GM19455 (cell line): ENCODE measurements around the gene ZBED4.

Source experiments
- ATAC-seq: cut with Tn5 transposase; IDR thresholded peaks from one replicate; pipeline ENCODE4 v1.9.1; 2021; ENCODE audit not compliant: unreplicated experiment

Gene ZBED4

DNA sequence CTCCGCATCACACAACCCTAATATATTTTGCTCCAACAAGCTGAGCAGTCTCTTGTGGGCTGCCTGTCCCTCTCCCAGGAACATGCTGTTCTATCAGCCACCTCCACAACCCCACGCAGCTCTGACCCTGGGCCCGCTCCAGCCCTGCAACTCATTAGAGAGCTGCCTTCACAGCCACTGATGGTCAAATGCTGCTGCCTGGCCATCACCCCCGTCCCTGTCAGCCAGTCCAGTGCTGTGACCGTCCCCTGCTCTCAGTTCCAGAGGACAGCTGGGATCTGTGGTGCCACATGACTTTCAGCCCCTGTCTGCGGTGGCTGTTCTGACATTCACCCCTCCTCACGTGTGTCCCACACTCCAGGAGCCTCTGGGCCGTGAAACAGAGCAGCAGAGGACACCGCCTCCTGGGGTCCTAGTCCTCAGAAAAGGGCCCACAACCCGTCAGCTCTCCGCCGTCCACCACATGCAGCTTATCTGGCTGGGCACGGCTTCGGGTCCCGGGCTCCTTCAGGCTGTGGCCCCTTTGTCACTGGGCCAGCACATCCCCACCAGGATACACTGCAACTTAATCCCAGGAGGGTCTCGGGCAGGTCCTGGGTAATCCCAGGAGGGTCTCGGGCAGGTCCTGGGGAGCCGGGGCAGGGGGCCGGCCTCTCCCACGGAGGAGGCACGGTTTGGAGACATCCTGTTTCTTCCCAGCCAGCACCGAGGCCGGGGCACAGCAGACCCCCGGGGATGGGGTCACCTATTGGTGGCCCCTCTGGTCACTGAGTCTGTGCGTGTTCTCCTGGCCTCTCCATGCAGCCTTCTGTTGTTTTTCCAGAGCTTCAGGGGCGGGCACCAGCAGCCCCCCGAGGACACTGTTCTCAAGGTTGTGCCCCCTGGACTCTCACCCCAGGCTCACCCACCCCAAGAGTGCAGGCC, 79.9 kb downstream of the ZBED4 start:
- ATAC-seq, result no peak

DNA sequence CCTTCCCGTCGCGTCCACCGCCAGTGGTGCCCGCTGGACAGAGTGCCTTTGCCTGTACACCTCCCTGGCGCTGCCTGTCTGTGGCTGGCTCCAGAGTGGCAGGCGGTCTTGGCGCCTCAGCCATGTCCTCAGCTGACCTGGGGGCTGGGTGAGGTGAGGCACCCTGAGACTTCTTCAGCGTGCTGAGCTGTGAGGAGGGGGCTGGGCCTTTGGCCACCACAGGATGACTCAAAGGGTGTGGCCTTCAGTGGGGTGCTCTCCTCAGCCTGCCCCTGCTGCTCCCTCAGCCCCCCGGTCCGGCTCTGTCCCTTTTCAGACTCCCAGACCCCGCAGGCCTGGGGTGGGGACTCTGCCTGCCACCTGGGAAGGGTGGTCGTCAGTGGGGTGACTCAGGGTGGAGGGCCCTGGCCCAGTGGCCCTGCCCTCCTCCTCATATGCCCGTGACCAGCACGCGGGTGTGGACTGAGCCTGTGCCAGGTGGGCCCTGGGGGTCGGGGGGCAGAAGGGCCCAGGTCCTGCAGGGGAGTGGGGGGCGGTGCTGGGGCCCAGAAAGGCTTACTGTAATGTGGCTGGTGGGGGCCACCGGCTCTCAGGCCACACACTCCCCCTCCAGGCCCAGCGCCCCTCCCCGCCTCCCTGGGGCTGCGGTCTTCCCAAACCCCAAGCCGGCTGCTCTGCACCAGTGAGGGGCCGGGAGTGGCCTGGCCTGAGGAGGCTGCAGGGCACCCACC, 80.7 kb downstream of the ZBED4 start:
- no peak for ATAC-seq

DNA sequence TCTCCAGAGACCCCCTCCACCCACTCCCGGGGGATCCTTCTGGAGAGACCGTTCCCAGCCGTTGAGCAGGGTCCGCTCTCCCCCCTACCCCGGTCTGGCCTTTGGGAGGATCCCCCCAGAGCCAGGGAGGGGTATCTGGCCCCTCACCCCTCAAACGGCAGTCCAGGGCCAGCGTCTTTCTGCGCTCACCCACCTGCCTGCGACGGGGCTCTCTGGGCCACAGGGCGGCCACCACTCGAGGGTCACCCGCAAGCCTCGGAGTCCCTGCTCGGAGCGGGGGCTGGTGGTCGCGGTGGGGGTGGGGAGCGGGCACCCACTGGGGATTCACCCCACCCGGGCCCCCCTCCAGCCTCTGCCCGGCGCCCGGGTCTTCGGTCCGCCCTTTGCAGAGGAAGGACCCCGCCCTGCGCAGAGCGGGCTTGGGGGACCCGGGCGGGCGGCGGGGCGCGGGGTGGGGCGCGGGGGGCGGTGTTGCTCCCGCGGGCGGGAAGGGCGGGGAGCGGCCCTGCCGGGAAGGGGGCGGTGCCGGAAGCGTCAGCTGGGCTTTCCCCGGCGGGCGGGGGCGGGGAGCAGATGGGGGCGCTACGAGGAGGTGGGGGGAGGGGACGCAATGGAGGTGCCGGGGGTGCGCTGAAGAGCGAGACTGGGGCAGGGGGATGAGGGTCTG, 81.4 kb downstream of the ZBED4 start:
- ATAC-seq, result no peak

DNA sequence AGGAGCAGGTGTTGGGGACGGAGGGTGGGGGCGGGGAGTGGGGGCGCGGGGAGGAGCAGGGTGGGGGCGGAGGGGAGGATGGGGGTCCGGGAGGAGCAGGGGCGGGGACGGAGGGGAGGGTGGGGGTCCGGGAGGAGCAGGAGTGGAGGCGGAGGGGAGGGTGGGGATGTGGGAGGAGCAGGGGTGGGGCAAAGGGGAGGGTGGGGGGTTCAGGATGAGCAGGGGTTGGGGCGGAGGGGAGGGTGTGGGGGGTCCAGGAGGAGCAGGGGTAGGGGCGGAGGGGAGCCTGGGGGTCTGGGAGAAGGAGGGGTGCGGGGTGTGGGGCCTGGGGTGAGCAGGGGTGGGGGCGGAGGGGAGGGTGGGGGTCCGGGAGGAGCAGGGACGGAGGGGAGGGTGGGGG, 81.9 kb downstream of the ZBED4 start:
- ATAC-seq, result no peak

DNA sequence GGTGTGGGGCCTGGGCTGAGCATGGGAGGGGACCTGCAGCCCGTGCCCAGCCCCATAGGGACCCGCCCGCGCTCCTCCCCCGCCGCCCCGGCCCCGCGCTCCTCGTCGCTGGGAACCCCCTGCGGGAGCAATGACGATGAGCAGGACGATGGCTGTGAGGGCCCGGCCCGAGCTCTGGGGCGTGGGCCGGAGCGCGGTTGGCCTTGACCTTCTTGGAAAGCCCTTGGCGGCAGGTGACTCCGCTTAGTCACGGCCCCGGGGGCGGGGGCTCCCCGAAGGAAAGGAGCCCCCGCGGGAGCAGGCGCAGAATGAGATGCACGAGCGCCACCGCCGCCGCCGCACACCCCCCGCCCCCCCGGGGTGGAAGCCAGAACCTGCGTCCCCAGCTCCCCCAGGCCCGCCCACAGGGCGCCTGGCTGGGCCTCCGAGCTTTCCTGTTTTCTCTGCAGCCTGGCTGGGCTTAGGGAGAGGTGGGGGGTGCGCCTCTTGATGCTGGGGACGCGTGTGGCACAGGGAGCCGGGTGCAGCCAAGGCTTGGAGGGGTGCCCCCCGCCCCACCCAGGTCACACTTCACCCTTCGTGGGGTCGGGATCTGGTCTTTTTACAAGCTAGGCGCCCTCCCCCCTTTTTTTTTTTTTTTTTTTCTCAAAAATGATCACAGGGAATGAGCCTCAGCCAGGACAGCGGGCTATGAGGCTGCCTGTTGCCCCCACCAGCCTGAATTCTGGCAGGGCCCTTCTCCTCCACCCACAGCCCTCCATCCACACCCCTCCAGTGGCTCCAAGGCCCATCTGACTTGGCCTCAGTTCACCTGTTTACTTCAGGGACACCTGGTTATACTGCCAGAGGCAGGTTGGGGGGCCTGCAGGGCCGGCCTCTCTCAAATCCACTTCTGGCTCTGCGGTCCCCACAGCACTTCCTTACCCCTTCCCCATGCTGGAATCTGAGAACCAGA, 82.7 kb downstream of the ZBED4 start:
- ATAC-seq, result peak; percentile 63

DNA sequence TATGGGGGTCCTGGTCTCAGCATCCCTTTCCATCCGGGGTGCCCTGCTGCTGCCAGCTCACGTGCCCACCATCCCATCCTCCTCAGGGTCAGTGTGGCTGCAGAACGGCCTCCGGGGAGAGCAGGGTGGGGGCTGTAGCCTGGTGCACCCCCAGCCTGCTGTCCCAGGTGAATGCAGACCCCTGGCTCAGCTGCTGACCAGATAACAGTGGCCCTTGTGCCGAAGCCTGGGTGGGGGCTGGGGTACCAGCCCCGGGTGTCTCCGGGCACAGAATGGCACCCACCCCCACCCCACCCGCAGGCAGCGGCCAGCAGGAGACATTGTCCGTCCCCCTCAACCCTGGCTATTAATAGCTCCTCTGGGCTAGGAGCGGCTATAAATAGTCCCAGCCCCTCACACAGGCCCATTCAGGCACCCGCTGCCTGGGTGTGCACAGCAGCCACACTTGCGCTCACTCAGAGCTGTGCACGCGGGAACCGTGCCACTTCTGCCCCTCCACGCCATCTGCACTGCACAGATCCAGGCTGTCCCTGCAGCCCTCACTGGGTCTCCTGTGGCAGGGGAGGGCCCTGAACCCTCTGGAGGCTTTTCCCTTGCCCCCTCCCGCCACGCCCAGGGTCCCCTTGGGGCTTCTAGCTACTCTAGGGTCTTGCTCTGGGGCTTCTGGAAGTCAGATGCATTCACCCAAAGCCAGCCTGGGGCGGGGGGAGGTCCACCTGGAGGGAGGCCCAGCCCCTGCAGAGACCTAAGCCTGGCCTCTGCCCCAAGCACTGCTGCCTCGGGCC, 83.5 kb downstream of the ZBED4 start:
- ATAC-seq, result no peak

DNA sequence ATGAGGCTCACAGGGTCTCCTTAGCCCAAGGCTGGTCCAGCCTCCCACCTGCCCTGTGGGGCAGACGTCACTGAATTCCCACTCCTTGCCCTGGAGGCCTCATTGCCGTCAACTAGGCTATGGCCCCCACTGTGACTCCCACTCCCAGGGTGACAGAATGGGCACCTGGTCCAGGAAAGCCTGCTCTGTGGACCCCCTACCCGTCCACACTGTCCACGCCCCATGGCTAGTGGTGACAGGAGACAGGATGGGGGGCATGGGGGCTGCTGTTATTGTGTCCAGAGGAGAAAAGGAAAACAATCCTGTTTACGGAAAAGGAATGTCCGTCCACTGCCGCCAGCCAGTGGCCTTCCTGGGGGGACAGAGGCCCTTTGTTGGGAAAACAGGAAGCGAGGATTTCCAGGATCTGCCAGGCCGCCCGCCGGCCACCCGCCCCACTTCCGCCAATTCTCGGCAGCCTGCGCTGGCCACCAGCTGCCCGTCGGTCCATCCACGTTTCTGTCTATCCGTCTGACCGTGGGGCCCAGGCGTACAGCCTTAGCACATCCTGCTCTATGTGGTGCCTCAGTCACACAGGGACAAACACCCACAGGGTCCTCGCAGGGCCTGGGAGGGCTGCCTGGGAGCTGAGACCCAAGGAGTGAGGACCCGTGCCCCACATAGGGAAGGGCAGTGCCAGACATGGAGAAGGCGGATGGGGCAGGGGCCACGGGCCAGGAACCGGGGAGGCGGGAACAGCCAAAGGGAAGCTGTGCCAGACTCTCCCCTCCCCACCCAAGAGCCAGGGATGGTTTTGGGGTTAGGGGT, 84.3 kb downstream of the ZBED4 start:
- no peak for ATAC-seq

DNA sequence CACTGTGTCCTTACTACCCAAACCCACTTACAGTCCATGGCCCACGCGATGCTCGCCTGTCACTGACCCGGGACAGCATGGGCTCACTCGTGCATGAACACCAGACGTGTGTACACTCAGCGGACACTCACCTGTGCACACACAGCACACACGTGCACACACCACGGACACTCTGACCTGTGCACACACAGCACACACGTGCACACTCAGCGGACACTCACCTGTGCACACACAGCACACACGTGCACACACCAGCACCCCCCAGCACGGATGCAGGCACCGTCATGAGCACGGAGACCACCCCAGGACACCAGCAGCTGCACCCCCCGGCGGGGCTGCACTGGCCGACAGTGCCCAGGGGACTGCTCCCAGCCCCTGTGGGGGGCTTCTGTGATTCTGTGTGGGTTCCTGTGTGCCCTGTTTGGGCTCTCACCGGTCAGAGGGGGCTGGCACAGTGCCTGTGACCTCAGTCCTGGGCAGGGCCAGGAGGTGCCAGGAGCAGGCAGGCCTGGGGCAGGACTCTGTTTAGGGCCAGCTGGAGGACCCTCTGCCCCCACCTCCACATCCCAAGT, 85.0 kb downstream of the ZBED4 start:
- no peak for ATAC-seq
